IMR-90 (cell line): Measurements from ENCODE around the gene ENAH. TPM values are rescaled to one million over a fixed set of nuclear protein-coding genes. Genes with fewer than 3 reads are reported as not detected.

Experiments
- ATAC-seq: fragments of 200-7000 bp; cut with Tn5 transposase; 2 replicates; pipeline ENCODE4 v1.9.1; 2020; ENCODE audit warnings: low read depth, mild to moderate bottlenecking, moderate library complexity
- BruUV-seq: library from RNA; stranded (reverse); fragments of 400-500 nt; replicated peaks from 2 replicates; lab custom pipeline; 2021; lab: Mats Ljungman, UMichigan
- CTCF ChIA-PET: fragments of 300-600 bp; formaldehyde crosslinking; extraction: SDS; loops from one replicate; lab custom pipeline; 2021; ENCODE audit warnings: antibody characterized with exemption; lab: Yijun Ruan, JAX
- POLR2A ChIA-PET: fragments of 300-600 bp; sonication (Branson Sonifier 250); formaldehyde crosslinking; loops from one replicate; lab custom pipeline; 2022; ENCODE audit warnings: antibody characterized with exemption; ENCODE audit not compliant: unreplicated experiment; lab: Charles Lee
- DNase-seq: peaks from one replicate; pipeline ENCODE4 v3.0.0; 2013
- H2AFZ ChIP-seq: replicated peaks from 2 replicates; pipeline ENCODE3; 2013; ENCODE audit warnings: low read length, mild to moderate bottlenecking; ENCODE audit not compliant: poor library complexity
- H2AK5ac ChIP-seq: 2 replicates; pipeline ENCODE4 v1.6.1; 2013; ENCODE audit warnings: low read depth, low read length, inconsistent platforms
- H2AK9ac ChIP-seq: replicated peaks from 2 replicates; pipeline ENCODE3; 2013; ENCODE audit warnings: mild to moderate bottlenecking, low read depth, low read length, moderate library complexity; ENCODE audit not compliant: poor library complexity
- H2BK120ac ChIP-seq: 2 replicates; pipeline ENCODE4 v1.6.1; 2013; ENCODE audit warnings: low read depth, low read length, inconsistent platforms
- H2BK15ac ChIP-seq: 3 replicates; pipeline ENCODE4 v1.6.1; 2013; ENCODE audit warnings: low read depth, low read length, inconsistent platforms
- H2BK20ac ChIP-seq: 2 replicates; pipeline ENCODE4 v1.6.1; 2013; ENCODE audit warnings: low read depth, mild to moderate bottlenecking, inconsistent platforms, low read length, moderate library complexity
- H2BK5ac ChIP-seq: 2 replicates; pipeline ENCODE4 v1.6.1; 2013; ENCODE audit warnings: mild to moderate bottlenecking, low read depth, low read length, inconsistent platforms; ENCODE audit not compliant: poor library complexity, severe bottlenecking
- H3K14ac ChIP-seq: replicated peaks from 2 replicates; pipeline ENCODE4 v1.6.1; 2013; ENCODE audit warnings: low read depth, low read length, inconsistent platforms
- H3K18ac ChIP-seq: 2 replicates; pipeline ENCODE4 v1.6.1; 2013; ENCODE audit warnings: low read depth, low read length, control low read depth
- H3K23ac ChIP-seq: 2 replicates; pipeline ENCODE4 v1.6.1; 2013; ENCODE audit warnings: low read depth, low read length, inconsistent platforms
- H3K27ac ChIP-seq: 2 replicates; pipeline ENCODE4 v1.5.1; 2013; ENCODE audit warnings: mild to moderate bottlenecking, control low read depth, low read length; ENCODE audit not compliant: insufficient read depth
- H3K27me3 ChIP-seq: 2 replicates; pipeline ENCODE4 v1.6.1; 2013; ENCODE audit warnings: low read length; ENCODE audit not compliant: control insufficient read depth, insufficient read depth
- H3K36me3 ChIP-seq: 2 replicates; pipeline ENCODE4 v1.6.1; 2013; ENCODE audit warnings: low read length, mixed read lengths; ENCODE audit not compliant: control insufficient read depth, insufficient read depth
- H3K4ac ChIP-seq: 2 replicates; pipeline ENCODE4 v1.6.1; 2013; ENCODE audit warnings: low read depth, low read length, inconsistent platforms
- H3K4me1 ChIP-seq: 2 replicates; pipeline ENCODE4 v1.6.1; 2013; ENCODE audit warnings: low read length, mixed read lengths; ENCODE audit not compliant: control insufficient read depth, insufficient read depth
- H3K4me2 ChIP-seq: 2 replicates; pipeline ENCODE4 v1.6.1; 2013; ENCODE audit warnings: low read depth, mild to moderate bottlenecking, control low read depth, low read length, moderate library complexity
- H3K4me3 ChIP-seq: 2 replicates; pipeline ENCODE4 v1.5.1; 2013; ENCODE audit warnings: low read depth, mild to moderate bottlenecking, control low read depth, low read length, moderate library complexity; ENCODE audit not compliant: insufficient read depth
- H3K56ac ChIP-seq: 2 replicates; pipeline ENCODE4 v1.6.1; 2013; ENCODE audit warnings: low read length, inconsistent platforms; ENCODE audit not compliant: insufficient read depth; ENCODE audit errors: extremely low read depth
- H3K79me1 ChIP-seq, 2 experiments: 2 replicates each; pipeline ENCODE4 v1.6.1; 2013; ENCODE audit warnings: low read length in 2 of 2, inconsistent platforms in 1 of 2, low read depth in 1 of 2
- H3K9ac ChIP-seq: 2 replicates; pipeline ENCODE4 v1.6.1; 2013; ENCODE audit warnings: low read depth, low read length, control low read depth
- H3K9me1 ChIP-seq: 2 replicates; pipeline ENCODE4 v1.6.1; 2013; ENCODE audit warnings: low read length, inconsistent platforms; ENCODE audit not compliant: insufficient read depth
- H3K9me3 ChIP-seq: 2 replicates; pipeline ENCODE4 v1.6.1; 2013; ENCODE audit warnings: low read length; ENCODE audit not compliant: control insufficient read depth, insufficient read depth
- H4K20me1 ChIP-seq: 2 replicates; pipeline ENCODE4 v1.6.1; 2013; ENCODE audit warnings: low read length, inconsistent platforms; ENCODE audit not compliant: insufficient read depth
- H4K5ac ChIP-seq: 2 replicates; pipeline ENCODE4 v1.6.1; 2013; ENCODE audit warnings: mild to moderate bottlenecking, low read depth, low read length, control low read depth
- H4K8ac ChIP-seq, 2 experiments: 2 replicates each; pipeline ENCODE4 v1.6.1; 2013; ENCODE audit warnings: low read depth in 2 of 2, low read length in 2 of 2, control low read depth in 1 of 2, inconsistent platforms in 1 of 2
- H4K91ac ChIP-seq: 2 replicates; pipeline ENCODE4 v1.6.1; 2013; ENCODE audit warnings: low read depth, low read length, inconsistent platforms; ENCODE audit not compliant: insufficient read depth
- BHLHE40 ChIP-seq: fragments of 150-350 bp; IDR thresholded peaks from 2 replicates; pipeline ENCODE4 v1.6.1; 2016; ENCODE audit warnings: mild to moderate bottlenecking, low read depth, low read length
- CEBPB ChIP-seq: IDR thresholded peaks from 2 replicates; pipeline ENCODE4 v1.6.1; 2012; ENCODE audit warnings: low read depth, low read length, improper control_type of control experiment
- CHD1 ChIP-seq: IDR thresholded peaks from 2 replicates; pipeline ENCODE4 v1.6.1; 2012; ENCODE audit warnings: low read depth, low read length, improper control_type of control experiment
- FOS ChIP-seq: fragments of 150-350 bp; IDR thresholded peaks from 2 replicates; pipeline ENCODE4 v1.6.1; 2016; ENCODE audit warnings: low read depth, low read length
- MAFK ChIP-seq: IDR thresholded peaks from 2 replicates; pipeline ENCODE4 v1.6.1; 2012; ENCODE audit warnings: low read depth, low read length, improper control_type of control experiment
- MXI1 ChIP-seq: IDR thresholded peaks from 2 replicates; pipeline ENCODE4 v1.6.1; 2012; ENCODE audit warnings: low read depth, mild to moderate bottlenecking, low read length, moderate library complexity, borderline replicate concordance
- NFE2L2 ChIP-seq: fragments of 150-350 bp; IDR thresholded peaks from 2 replicates; pipeline ENCODE4 v1.6.1; 2016; ENCODE audit warnings: low read depth, mild to moderate bottlenecking, low read length
- POLR2A ChIP-seq: IDR thresholded peaks from 2 replicates; pipeline ENCODE4 v1.6.1; 2012; ENCODE audit warnings: mild to moderate bottlenecking, low read depth, low read length
- RAD21 ChIP-seq: IDR thresholded peaks from 2 replicates; pipeline ENCODE4 v1.6.1; 2012; ENCODE audit warnings: low read length, improper control_type of control experiment
- RCOR1 ChIP-seq: IDR thresholded peaks from 2 replicates; pipeline ENCODE4 v1.6.1; 2012; ENCODE audit warnings: mild to moderate bottlenecking, low read length, improper control_type of control experiment; ENCODE audit not compliant: insufficient replicate concordance
- RFX5 ChIP-seq: IDR thresholded peaks from 2 replicates; pipeline ENCODE4 v1.8.0; 2012; ENCODE audit warnings: low read depth, mild to moderate bottlenecking, low read length, moderate library complexity
- SMC3 ChIP-seq: fragments of 150-350 bp; IDR thresholded peaks from 2 replicates; pipeline ENCODE4 v1.6.1; 2016; ENCODE audit warnings: low read depth, mild to moderate bottlenecking, antibody characterized with exemption, low read length, moderate library complexity
- WGBS, 2 experiments: methylation state at CpG; one replicate each; pipeline versions ENCODE4 v1.1.5 to v1.1.7; 2013; ENCODE audit warnings: missing lambda C conversion rate in 2 of 2; ENCODE audit not compliant: insufficient read length in 1 of 2; ENCODE audit errors: extremely low coverage in 2 of 2; 5-methylcytosine and 5-hydroxymethylcytosine counted together
- dilution Hi-C: fragments of 300-500 bp; cut with HindIII; formaldehyde crosslinking; loops from one replicate; pipeline ENCODE4 v1.14.3; 2018; ENCODE audit warnings: low sequenced_read_pairs; ENCODE audit not compliant: unreplicated experiment
- in situ Hi-C: fragments of 300-500 bp; cut with MboI; formaldehyde crosslinking; loops from 3 replicates; pipeline ENCODE4 v1.14.3; 2019; ENCODE audit warnings: low sequenced_read_pairs, inconsistent platforms, mixed read lengths
- intact Hi-C: fragments of 100-400 bp; cut with micrococcal nuclease; formaldehyde crosslinking; loops from 2 replicates; pipeline ENCODE4 v1.10.0; 2022
- polyA plus RNA-seq, 3 experiments: library from polyadenylated mRNA; depleted of rRNA; stranded (reverse); fragments of >200 nt; gene quantifications; 2 replicates each; pipeline ENCODE4 v1.2.3, GENCODE V29; 2012; ENCODE audit warnings: low replicate concordance in 1 of 3
- total RNA-seq: library from RNA; depleted of rRNA; stranded (reverse); fragments of >200 nt; gene quantifications from 2 replicates; pipeline ENCODE4 v1.2.3, GENCODE V29; 2012
- TF ChIP-seq, protein P1 (sequence below): fragments of 150-350 bp; IDR thresholded peaks from 2 replicates; pipeline ENCODE4 v1.6.1; 2016; ENCODE audit warnings: low read depth, mild to moderate bottlenecking, low read length, moderate library complexity, borderline replicate concordance
- TF ChIP-seq, protein P2 (sequence below): fragments of 150-350 bp; IDR thresholded peaks from 2 replicates; pipeline ENCODE4 v1.6.1; 2017; ENCODE audit warnings: mild to moderate bottlenecking, antibody characterized with exemption, low read length, low read depth

Gene ENAH
- total and polyA plus RNA-seq, 2 of the 4 experiments (the other 2 are of a cell fraction), result 61.3 to 86.9 TPM

DNA sequence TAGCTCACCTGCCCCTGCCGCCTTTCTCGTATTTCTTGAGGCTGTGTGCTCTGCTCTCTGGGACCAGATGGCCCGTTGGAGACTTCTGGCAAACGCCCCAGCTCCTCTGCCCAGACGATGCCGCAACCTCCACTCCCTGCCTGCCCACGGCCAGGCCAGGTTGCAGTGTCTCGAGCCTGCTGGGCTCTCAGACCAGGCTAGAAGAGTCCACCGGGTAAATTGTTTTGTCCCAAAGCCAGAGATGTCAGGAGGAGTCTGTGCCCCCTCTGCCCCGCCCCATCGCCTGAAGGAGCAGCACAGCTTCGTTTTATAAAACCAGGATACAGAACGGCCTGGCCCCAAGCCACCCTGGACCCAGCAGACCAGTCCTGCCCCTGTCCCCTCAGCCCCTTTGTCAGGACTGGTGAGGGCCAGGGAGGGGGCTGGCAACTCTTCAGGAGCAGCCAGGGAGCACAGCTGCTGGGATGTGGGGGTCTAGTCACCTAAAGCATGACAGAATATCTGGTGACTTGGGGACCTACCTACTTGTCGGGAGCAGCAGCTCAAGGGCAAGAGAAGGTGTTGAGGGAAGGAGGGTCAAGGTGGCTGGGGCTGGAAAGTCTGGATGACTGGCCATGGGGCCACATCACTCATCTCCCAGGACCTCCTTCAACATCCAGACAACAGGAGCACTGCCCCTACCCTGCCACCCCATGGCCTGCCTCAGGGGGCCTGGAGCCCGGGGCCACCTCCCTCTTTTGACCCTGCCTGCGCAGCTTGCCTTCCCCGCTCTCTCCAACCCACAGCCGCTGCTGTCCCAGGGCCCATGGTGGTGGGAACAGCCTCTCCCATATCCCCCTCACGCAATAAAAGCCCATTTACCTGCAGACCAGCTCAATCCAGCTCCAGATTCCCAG, 191.1 kb downstream of the ENAH start:
- in situ Hi-C loops, result no loop called here
- ATAC-seq, result no peak
- POLR2A ChIA-PET, result no interaction called here

More for the DNA sequence above, 191.1 kb downstream of the ENAH start:
- 66% methylated on average over 5 of the region's 19 CpGs; no CpG with 5 or more reads in 1 of the 2 experiments for WGBS, 2 experiments
- H3K4ac ChIP-seq, result no peak overlapping the region
- H2AFZ ChIP-seq, result no peak overlapping the region
- H3K9me3 ChIP-seq, result no peaks in the 10 kb centered on the region
- intact Hi-C loops (no loop called here), dilution Hi-C loops (loop anchor here (25.0 kb wide), 1 partner anchor 526 kb away; the partner anchor contains the start of gene SDE2)
- no peak overlapping the region for H3K27ac ChIP-seq
- no peak overlapping the region for H2BK15ac ChIP-seq
- no peak overlapping the region for H4K8ac ChIP-seq
- no peaks in the 10 kb centered on the region for H3K36me3 ChIP-seq
- no peak overlapping the region for H3K18ac ChIP-seq
- 0 out of 2 replicates have a peak overlapping the region, but pooled peaks have one; percentile 51 for H2AK5ac ChIP-seq
- CTCF ChIA-PET, result no interaction called here
- DNase-seq, result no peak
- H3K23ac ChIP-seq, result no peak overlapping the region
- no peak overlapping the region for H2BK5ac ChIP-seq
- peaks cover 14% of the 10 kb centered on the region for H3K4me1 ChIP-seq
- 0 out of 2 replicates have a peak, but pooled peaks cover 1% of the 10 kb centered on the region for H3K27me3 ChIP-seq
- no peak overlapping the region for H2AK9ac ChIP-seq
- TF ChIP-seq RCOR1, result no peak
- TF ChIP-seq BHLHE40, result no peak
- no peak for TF ChIP-seq MXI1
- no peak for TF ChIP-seq NFE2L2
- no peak for TF ChIP-seq MAFK
- no peak for TF ChIP-seq CHD1
- TF ChIP-seq CEBPB, result no peak
- TF ChIP-seq FOS, result no peak
- no peak for TF ChIP-seq RAD21
- no peak for TF ChIP-seq POLR2A
- TF ChIP-seq RFX5, result no peak
- TF ChIP-seq, protein P1, sequence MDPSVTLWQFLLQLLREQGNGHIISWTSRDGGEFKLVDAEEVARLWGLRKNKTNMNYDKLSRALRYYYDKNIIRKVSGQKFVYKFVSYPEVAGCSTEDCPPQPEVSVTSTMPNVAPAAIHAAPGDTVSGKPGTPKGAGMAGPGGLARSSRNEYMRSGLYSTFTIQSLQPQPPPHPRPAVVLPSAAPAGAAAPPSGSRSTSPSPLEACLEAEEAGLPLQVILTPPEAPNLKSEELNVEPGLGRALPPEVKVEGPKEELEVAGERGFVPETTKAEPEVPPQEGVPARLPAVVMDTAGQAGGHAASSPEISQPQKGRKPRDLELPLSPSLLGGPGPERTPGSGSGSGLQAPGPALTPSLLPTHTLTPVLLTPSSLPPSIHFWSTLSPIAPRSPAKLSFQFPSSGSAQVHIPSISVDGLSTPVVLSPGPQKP, result no peak
- TF ChIP-seq, protein P2, sequence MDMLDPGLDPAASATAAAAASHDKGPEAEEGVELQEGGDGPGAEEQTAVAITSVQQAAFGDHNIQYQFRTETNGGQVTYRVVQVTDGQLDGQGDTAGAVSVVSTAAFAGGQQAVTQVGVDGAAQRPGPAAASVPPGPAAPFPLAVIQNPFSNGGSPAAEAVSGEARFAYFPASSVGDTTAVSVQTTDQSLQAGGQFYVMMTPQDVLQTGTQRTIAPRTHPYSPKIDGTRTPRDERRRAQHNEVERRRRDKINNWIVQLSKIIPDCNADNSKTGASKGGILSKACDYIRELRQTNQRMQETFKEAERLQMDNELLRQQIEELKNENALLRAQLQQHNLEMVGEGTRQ, result no peak
- TF ChIP-seq SMC3, result no peak
- H2BK120ac ChIP-seq, result no peak overlapping the region
- no peak overlapping the region for H4K91ac ChIP-seq
- H4K20me1 ChIP-seq, result no peaks in the 10 kb centered on the region; the same call in 1 of the 2 replicates
- no peak overlapping the region for H3K4me3 ChIP-seq
- no peak overlapping the region for H3K56ac ChIP-seq
- no peak overlapping the region for H2BK20ac ChIP-seq
- no peak overlapping the region for H4K5ac ChIP-seq
- peaks cover 12% of the 10 kb centered on the region for H3K9me1 ChIP-seq
- H3K14ac ChIP-seq, result no peak overlapping the region
- no peaks in the 10 kb centered on the region for H3K79me1 ChIP-seq
- H3K9ac ChIP-seq, result no peak overlapping the region
- BruUV-seq, result no TSS peak
- H3K4me2 ChIP-seq, result no peak overlapping the region
